RPMI8226 (cell line): ENCODE measurements around the gene ZRANB3.
"Not testable (repeated sequence)": the region's sequence is repeated elsewhere in the genome, so short reads cannot be mapped to it uniquely, and the experiment has no call there.

ENCODE experiments used
- DNase-seq: peaks from one replicate; pipeline ENCODE4 v3.0.0-alpha.2; 2015

The ZRANB3 gene

GRCh38 chr2:135320465-135321355 lies 210.3 kb downstream of the ZRANB3 start:
- no peak for DNase-seq

DNA sequence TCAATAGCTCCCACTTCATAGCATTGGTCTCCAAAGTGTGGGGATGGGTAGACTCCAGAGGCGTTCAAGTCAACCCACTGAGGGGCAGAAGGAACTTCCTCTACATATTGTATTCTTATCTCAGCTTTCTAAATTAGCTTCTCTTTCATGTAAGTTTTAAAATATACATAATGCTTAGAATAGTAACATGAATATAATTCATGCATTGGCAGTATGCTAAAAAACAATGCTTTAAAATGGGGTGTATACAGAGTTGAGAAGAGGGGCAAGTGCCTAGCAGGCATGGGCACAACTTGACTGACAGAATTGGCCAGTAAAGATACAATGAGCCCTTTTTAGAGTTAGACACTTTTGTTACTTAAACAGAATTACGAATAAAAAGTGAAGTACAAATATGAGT lies 212.2 kb downstream of the ZRANB3 start:
- no peak for DNase-seq

DNA sequence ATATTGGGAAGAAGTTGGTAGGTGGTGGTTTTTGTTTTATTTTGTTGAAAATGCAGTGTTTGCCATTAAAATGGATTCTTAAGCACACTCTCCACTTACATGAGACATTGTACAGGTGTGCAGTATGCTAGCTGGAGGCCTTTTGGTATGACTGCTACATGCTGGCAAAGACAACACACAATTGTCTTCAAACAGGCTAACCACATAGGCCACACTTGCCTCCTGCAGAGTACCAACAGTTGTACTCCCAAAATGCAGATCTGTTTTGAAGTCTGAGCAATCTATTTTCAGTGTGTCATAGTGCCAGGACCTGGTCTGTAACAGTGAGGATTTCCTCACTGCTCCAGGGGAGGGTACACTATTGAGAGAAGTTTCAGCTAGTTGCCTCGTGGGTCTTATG lies 213.6 kb downstream of the ZRANB3 start:
- DNase-seq, result no peak

DNA sequence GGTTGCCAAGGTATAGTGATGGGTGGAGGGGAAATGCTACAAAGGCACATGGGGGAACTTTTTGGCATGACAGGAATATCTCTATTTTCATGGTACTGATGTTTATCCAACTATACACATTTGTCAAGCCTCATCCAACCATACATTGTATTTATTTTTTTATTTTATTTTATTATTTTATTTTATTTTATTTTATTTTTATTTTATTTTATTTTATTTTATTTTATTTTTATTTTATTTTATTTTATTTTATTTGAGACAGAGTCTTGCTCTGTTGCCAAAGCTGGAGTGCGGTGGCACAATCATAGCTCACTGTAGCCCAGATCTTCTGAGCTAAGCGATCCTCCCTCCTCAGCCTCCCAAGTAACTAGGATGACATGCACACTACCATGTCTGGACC lies 219.1 kb downstream of the ZRANB3 start:
- no peak for DNase-seq

DNA sequence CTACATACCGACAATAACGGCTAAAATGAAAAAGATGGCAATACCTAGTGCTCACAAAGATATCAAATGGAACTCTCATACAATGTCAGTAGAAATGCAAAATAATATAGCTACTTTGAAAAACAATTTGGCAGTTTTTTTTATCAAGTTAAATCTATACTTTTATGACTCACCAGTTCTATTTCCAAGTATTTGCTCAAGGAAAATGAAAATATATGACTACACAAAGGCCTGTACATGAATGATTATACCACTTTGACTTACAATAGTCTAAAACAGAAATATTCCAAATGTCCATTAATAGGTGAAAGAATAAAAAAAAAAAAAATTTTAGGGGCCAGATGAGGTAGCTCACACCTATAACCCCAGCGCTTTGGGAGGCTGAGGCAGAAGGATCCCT lies 219.8 kb downstream of the ZRANB3 start:
- DNase-seq, result no peak

- DNase-seq, result no peak
Measured at GRCh38 chr2:135304694-135305093, 226.3 kb downstream of the ZRANB3 start.

- no peak for DNase-seq
Measured at GRCh38 chr2:135299658-135300244, 231.3 kb downstream of the ZRANB3 start.

DNA sequence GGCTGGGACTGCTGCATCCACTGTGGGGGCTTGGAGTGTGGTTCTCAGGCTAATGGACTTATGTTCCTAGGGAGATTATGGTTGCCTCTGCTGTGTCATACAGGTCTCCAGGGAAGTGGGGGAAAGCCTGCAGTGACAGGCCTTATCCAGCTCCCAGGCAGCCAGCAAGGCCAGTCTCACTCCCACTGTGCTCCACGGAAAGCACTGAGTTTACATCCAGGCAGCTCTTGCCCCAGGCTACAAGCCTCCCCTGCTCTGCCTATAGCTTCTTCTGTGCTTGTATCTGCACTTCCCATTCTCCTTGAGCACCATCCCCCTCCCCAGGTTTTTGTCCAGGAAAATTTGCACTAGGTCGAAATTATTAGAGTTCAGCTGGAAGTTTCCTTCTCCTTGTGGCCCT lies 231.9 kb downstream of the ZRANB3 start:
- DNase-seq, result no peak

DNA sequence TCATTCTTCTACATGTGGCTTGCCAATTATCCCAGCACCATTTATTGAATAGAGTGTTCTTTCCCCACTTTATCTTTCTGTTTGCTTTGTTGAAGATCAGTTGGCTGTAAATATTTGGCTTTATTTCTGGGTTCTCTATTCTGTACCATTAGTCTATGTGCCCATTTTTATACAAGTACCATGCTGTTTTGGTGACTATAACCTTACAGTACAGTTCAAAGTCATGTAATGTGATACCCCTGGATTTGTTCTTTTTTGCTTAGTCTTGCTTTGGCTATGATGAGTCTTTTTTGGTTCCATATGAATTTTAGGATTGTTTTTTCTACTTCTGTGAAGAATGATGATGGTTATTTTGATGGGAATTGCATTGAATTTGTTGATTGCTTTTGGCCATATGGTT lies 243.9 kb downstream of the ZRANB3 start:
- not testable (repeated sequence) for DNase-seq

DNA sequence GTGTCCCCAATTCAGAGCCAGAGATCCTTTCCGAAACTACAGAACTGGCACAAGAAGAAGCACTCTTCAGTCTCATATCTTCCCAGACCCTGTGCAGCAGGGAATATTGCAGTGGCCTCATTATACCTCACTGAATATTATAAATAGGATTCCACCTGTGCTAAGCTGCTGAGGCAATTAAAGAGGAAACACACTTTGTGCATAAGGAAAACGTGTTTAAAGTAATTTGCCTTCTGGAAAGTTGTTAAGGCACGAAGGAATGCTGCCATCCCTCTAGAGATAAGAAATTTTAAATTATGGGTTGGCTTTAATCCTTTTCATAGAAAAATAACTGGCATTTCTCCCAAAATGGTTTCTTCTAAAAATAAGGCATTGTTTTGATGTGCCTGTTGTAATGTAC lies 245.6 kb downstream of the ZRANB3 start:
- no peak for DNase-seq

- no peak for DNase-seq
Measured at GRCh38 chr2:135281379-135281778, 249.6 kb downstream of the ZRANB3 start.

DNA sequence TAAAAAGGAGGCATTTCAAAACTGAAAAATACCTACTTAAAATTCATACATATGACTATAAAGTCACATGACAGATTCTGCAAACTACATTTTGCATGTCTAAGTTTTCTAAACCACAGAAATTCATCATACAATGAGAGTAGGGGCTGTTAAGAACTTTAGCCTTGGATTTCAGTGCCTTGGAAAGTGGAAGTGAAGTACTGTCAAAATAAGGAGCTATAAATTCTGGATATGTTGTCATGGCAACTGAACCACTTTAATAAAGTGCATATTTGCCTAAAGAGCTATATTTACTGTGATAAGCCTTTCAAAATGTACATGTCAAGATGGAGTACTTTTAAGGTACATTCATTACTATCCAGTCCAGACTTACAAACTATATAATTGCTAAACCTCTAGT lies 251.8 kb downstream of the ZRANB3 start:
- DNase-seq, result no peak

DNA sequence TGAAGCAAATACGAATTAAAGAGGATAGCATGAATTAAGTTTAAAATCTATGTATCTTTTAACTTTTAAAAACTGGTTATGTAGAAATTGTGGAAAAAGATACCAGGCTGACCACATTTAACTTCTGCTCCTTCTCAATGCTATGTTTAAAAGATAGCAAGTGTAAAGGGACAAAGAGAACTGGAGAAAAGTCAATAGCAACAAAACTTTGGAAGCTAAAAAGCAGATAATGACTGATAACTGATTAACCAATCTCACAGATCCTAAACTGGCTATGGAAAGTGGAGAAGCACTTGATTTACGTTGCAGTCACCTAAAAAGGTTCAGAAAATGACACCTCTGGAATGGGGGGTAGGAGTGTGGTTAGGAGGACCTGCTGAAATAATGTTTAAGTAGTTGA lies 254.5 kb downstream of the ZRANB3 start:
- DNase-seq, result no peak

- DNase-seq, result no peak
Measured at GRCh38 chr2:135271006-135271405, 260.0 kb downstream of the ZRANB3 start.

- no peak for DNase-seq
Measured at GRCh38 chr2:135265960-135266490, 265.0 kb downstream of the ZRANB3 start.

- DNase-seq, result no peak
Measured at GRCh38 chr2:135259123-135259522, 271.9 kb downstream of the ZRANB3 start.

DNA sequence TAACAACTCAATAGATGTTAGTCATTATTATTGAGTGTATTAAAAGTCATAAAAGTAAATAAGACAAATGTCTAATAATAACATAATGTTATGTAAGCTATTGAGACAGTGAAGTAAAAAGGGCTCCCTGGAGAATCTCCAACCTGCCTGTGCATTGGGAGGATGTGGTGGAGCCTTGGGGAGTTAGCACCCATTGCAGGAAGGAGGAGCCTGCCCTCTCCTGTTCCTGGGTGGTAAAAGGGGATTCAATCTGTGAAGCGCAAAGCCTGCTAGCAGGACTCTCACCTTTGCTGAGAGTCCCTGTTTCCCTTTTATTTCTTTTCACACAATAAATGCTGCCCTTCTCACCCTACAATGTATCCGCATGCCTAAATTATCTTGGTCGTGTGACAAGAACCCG lies 272.8 kb downstream of the ZRANB3 start:
- DNase-seq, result no peak

GRCh38 chr2:135257383-135258090 lies 273.5 kb downstream of the ZRANB3 start:
- DNase-seq, result no peak

DNA sequence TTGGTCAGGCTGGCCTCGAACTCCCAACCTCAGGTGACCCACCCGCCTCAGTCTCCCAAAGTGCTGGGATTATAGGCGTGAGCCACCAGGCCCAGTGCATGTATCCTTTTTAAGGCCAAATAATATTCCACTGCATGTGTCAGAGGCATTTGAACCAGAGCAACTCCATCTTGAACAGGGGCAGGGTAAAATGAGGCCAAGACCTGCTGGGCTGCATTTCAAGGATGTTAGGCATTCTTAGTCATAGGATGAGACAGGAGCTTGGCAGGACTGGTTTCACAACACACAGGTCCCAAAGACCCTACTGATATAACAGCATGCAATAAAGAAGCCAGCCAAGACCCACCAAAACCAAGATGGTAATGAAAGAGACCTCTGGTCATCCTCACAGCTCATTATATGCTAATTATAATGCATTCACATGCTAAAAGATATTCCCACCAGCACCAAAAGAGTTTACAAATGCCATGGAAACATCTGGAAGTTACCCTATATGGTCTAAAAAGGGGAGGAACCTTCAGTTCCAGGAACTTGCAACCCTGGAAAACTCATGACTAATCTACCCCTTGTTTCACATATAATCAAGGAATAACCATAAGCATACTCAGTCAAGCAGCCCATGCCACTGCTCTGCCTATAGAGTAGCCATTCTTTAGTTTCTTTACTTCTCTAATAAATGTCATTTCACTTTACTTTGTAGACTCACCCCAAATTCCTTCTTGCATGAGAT lies 274.3 kb downstream of the ZRANB3 start:
- DNase-seq, result no peak

DNA sequence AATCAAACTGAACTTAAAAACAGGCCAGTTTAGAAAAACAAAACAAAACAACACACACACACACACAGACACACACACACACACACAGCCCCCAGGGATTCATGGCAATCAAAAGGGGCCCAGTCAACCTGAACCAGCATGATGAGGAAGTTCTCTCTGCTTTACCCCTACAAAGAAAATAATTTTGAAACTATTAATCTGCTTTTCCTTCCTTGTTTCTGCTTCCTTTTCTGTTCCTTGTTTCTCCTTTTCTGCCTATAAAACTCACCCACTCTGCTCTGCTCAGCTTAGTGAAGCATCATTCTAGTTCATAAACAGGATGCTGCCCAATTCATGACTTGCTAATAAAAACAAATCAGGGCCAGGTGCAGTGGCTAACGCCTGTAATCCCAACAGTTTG lies 275.8 kb downstream of the ZRANB3 start:
- no peak for DNase-seq

DNA sequence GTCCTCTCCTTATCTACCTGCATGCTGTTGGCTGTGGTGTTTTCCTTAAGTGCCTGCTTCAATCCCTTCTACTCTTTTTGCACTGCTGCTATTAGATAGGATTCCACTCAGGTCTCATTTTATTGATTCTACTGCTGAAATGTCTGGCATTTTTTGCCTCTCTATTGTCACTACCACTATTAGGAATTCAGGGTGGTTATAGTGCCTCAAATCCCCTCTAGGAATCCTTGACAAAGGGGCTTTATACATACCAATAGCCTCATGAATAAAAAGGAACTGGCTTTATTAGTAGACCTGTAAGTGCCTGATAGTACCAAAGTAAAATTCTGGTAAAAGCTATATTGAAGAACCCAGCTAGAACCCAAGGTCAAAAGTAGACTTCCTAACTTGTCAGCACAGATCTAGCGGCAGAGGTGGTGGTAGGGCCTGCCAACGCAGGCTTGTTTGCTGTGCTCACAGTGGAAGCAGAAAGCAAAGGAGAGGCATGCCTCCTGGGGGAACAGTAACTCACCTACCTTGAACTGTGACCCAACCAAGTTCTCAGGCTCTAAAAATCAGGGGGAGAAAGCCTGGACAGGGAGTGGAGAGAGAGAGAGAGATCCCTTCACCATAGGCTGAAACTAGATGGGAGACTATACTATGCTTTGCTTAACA lies 278.1 kb downstream of the ZRANB3 start:
- DNase-seq, result no peak

- DNase-seq, result no peak
Measured at GRCh38 chr2:135248611-135249010, 282.4 kb downstream of the ZRANB3 start.
